Mesenchymal stem cell (in vitro differentiated cells and primary cell): Measurements from ENCODE around the gene SLC39A13.
A peak's percentile ranks its signal among the peaks of the same experiment; 100 is the strongest.

Source experiments
- DNase-seq: peaks from one replicate; pipeline ENCODE4 v3.0.0-alpha.2; 2013
- H2AFZ ChIP-seq: one replicate; pipeline ENCODE4 v1.6.1; 2013; ENCODE audit warnings: low read depth, mild to moderate bottlenecking, control low read depth, inconsistent platforms, low read length, moderate library complexity
- H2AK5ac ChIP-seq: 2 replicates; pipeline ENCODE4 v1.6.1; 2013; ENCODE audit warnings: low read length, moderate library complexity, mild to moderate bottlenecking, inconsistent platforms; ENCODE audit not compliant: severe bottlenecking
- H2BK120ac ChIP-seq: one replicate; pipeline ENCODE4 v1.6.1; 2013; ENCODE audit warnings: low read depth, mild to moderate bottlenecking, inconsistent platforms, low read length, moderate library complexity
- H2BK12ac ChIP-seq, 2 experiments: one replicate each; pipeline ENCODE4 v1.6.1; 2013; ENCODE audit warnings: inconsistent platforms in 2 of 2, low read length in 2 of 2, mild to moderate bottlenecking in 2 of 2, moderate library complexity in 2 of 2, control low read depth in 1 of 2
- H2BK15ac ChIP-seq: one replicate; pipeline ENCODE4 v1.6.1; 2013; ENCODE audit warnings: mild to moderate bottlenecking, low read depth, inconsistent platforms; ENCODE audit not compliant: poor library complexity, severe bottlenecking
- H2BK5ac ChIP-seq: 2 replicates; pipeline ENCODE4 v1.6.1; 2013; ENCODE audit warnings: low read depth, mild to moderate bottlenecking, low read length, control low read depth, inconsistent platforms; ENCODE audit not compliant: poor library complexity, severe bottlenecking
- H3K14ac ChIP-seq, 2 experiments: one replicate each; pipeline ENCODE4 v1.6.1; 2013; ENCODE audit warnings: inconsistent platforms in 2 of 2, low read length in 2 of 2, control low read depth in 1 of 2, mild to moderate bottlenecking in 1 of 2, moderate library complexity in 1 of 2
- H3K18ac ChIP-seq, 2 experiments: one replicate each; pipeline ENCODE4 v1.6.1; 2013; ENCODE audit warnings: inconsistent platforms in 2 of 2, low read length in 2 of 2, control low read depth in 1 of 2, low read depth in 1 of 2, mild to moderate bottlenecking in 1 of 2
- H3K23ac ChIP-seq, 2 experiments: one replicate each; pipeline ENCODE4 v1.6.1; 2013; ENCODE audit warnings: inconsistent platforms in 2 of 2, low read length in 2 of 2, mild to moderate bottlenecking in 2 of 2, moderate library complexity in 2 of 2, control low read depth in 1 of 2
- H3K27ac ChIP-seq: 2 replicates; pipeline ENCODE4 v1.5.1; 2013; ENCODE audit warnings: mild to moderate bottlenecking, moderate library complexity, low read length, control low read depth, inconsistent platforms; ENCODE audit not compliant: poor library complexity, severe bottlenecking
- H3K27me3 ChIP-seq, 2 experiments: 2 replicates each; pipeline versions ENCODE4 v1.6.1 to v1.7.0; 2013; ENCODE audit warnings: low read length in 2 of 2, mild to moderate bottlenecking in 2 of 2, moderate library complexity in 2 of 2, control low read depth in 1 of 2, inconsistent platforms in 1 of 2; ENCODE audit not compliant: control insufficient read depth in 1 of 2, insufficient read depth in 1 of 2
- H3K36me3 ChIP-seq, 2 experiments: 2 replicates each; pipeline versions ENCODE4 v1.6.1 to v1.7.0; 2013; ENCODE audit warnings: low read length in 2 of 2, control low read depth in 1 of 2, inconsistent platforms in 1 of 2, low read depth in 1 of 2, mild to moderate bottlenecking in 1 of 2; ENCODE audit not compliant: insufficient read depth in 2 of 2, control insufficient read depth in 1 of 2
- H3K4ac ChIP-seq, 2 experiments: one replicate each; pipeline ENCODE4 v1.6.1; 2013; ENCODE audit warnings: inconsistent platforms in 2 of 2, low read length in 2 of 2, mild to moderate bottlenecking in 2 of 2, moderate library complexity in 2 of 2, control low read depth in 1 of 2, low read depth in 1 of 2
- H3K4me1 ChIP-seq: 2 replicates; pipeline ENCODE4 v1.6.1; 2013; ENCODE audit warnings: low read depth, low read length, control low read depth; ENCODE audit not compliant: control insufficient read depth, insufficient read depth
- H3K4me2 ChIP-seq: 2 replicates; pipeline ENCODE4 v1.6.1; 2013; ENCODE audit warnings: low read length, mild to moderate bottlenecking, inconsistent platforms; ENCODE audit not compliant: poor library complexity, severe bottlenecking
- H3K4me3 ChIP-seq, 2 experiments: 2 replicates each; pipeline versions ENCODE4 v1.5.1 to v1.7.0; 2013; ENCODE audit warnings: low read length in 2 of 2, mild to moderate bottlenecking in 2 of 2, control low read depth in 1 of 2, low read depth in 1 of 2; ENCODE audit not compliant: insufficient read depth in 1 of 2
- H3K79me1 ChIP-seq: replicated peaks from 2 replicates; pipeline ENCODE4 v1.6.1; 2013; ENCODE audit warnings: mild to moderate bottlenecking, control low read depth, low read length, inconsistent platforms; ENCODE audit not compliant: poor library complexity, severe bottlenecking
- H3K9ac ChIP-seq: 2 replicates; pipeline ENCODE4 v1.7.0; 2013; ENCODE audit warnings: mild to moderate bottlenecking, low read length, moderate library complexity
- H3K9me3 ChIP-seq: 2 replicates; pipeline ENCODE4 v1.7.0; 2013; ENCODE audit warnings: mild to moderate bottlenecking, low read length; ENCODE audit not compliant: control insufficient read depth
- H4K8ac ChIP-seq: one replicate; pipeline ENCODE4 v1.6.1; 2013; ENCODE audit warnings: inconsistent platforms, mild to moderate bottlenecking, low read length, moderate library complexity
- H4K91ac ChIP-seq: one replicate; pipeline ENCODE4 v1.6.1; 2013; ENCODE audit warnings: mild to moderate bottlenecking, low read length, inconsistent platforms
- WGBS: methylation state at CpG from one replicate; pipeline ENCODE4 v1.1.7; 2013; ENCODE audit warnings: mixed read lengths; 5-methylcytosine and 5-hydroxymethylcytosine counted together

SLC39A13 gene

GRCh38 chr11:47434011-47434786, 25.8 kb downstream of the SLC39A13 start:
- Histone ChIP-seq H3K4me1 (peaks cover 4% of the 10 kb centered on the region), H3K27me3 (no peaks in the 10 kb centered on the region), H3K27ac (no peak overlapping the region), H3K4ac (no peak overlapping the region), H3K4me3 (no peak overlapping the region), H2BK5ac (no peak overlapping the region), H3K14ac (no peak overlapping the region), H4K91ac (no peak overlapping the region), H3K79me1 (no peaks in the 10 kb centered on the region), H3K23ac (no peak overlapping the region), H3K18ac (no peak overlapping the region), H2AFZ (no peak overlapping the region), H2BK120ac (no peak overlapping the region), H3K36me3 (peaks cover 0 to 7% of the 10 kb centered on the region in 2 experiments), H2BK12ac (no peak overlapping the region), H4K8ac (no peak overlapping the region), H2AK5ac (no peak overlapping the region), H3K9me3 (no peaks in the 10 kb centered on the region), H2BK15ac (no peak overlapping the region), H3K9ac (peak overlapping the region; percentile 60), H3K4me2 (no peak overlapping the region)
- DNase-seq = no peak
- WGBS = 97% methylated on average over 6 of the region's 7 CpGs

DNA sequence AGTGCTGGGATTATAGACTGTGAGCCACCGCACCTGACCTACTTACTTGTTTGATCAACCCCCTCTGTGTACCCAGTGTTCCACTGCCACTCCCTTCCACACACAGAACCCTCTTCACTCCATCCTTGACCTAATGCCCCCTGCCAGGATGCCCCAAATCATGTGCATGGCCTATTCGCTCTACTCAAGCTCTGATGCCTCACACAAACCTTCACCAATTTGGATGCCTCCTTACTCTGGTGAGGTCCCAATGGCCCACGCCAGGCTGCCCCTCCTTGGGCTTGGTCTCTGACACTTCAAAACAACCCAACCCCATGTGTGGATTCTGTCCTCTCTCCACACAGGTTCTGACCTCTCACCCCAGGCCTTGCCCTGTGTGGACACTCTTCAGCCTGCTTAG, 27.3 kb downstream of the SLC39A13 start:
- H2BK120ac ChIP-seq = no peak overlapping the region
- H3K27me3 ChIP-seq = no peaks in the 10 kb centered on the region
- H2BK15ac ChIP-seq = no peak overlapping the region
- H3K4me2 ChIP-seq = no peak overlapping the region
- no peak overlapping the region for H4K8ac ChIP-seq
- H2BK12ac ChIP-seq = no peak overlapping the region
- peaks cover 0 to 7% of the 10 kb centered on the region in 2 experiments for H3K36me3 ChIP-seq
- no peak overlapping the region for H3K14ac ChIP-seq
- WGBS = 94% methylated on average over 3 of the region's 3 CpGs
- H3K18ac ChIP-seq = no peak overlapping the region
- H3K23ac ChIP-seq = no peak overlapping the region
- no peak overlapping the region for H3K4me3 ChIP-seq
- no peak overlapping the region for H3K9ac ChIP-seq
- no peak overlapping the region for H2AFZ ChIP-seq
- no peak overlapping the region for H2AK5ac ChIP-seq
- H4K91ac ChIP-seq = no peak overlapping the region
- H3K4ac ChIP-seq = no peak overlapping the region
- H3K27ac ChIP-seq = no peak overlapping the region
- no peaks in the 10 kb centered on the region for H3K9me3 ChIP-seq
- no peak for DNase-seq
- H3K79me1 ChIP-seq = no peaks in the 10 kb centered on the region
- H2BK5ac ChIP-seq = no peak overlapping the region
- peaks cover 4% of the 10 kb centered on the region for H3K4me1 ChIP-seq

DNA sequence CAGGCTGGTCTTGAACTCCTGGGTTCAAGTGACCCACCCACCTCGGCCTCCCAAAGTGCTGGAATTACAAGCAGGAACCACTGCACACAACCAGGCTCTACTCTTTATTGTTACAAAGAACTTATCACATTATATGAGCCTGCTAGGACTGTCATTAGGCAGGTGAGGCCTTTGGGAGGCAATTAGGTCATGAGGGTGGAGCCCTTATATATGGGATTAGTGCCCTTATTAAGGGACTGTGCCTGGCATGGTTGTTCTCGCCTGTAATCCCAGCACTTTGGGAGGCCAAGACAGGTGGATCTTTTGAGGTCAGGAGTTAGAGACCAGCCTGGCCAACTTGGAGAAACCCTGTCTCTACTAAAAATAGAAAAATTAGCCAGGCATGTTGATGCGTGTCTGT, 28.3 kb downstream of the SLC39A13 start:
- no peak overlapping the region for H3K18ac ChIP-seq
- H3K4me3 ChIP-seq = no peak overlapping the region
- H2BK15ac ChIP-seq = no peak overlapping the region
- no peaks in the 10 kb centered on the region for H3K27me3 ChIP-seq
- no peak overlapping the region for H3K14ac ChIP-seq
- no peak overlapping the region for H3K9ac ChIP-seq
- H4K8ac ChIP-seq = no peak overlapping the region
- no peak overlapping the region for H3K23ac ChIP-seq
- H4K91ac ChIP-seq = no peak overlapping the region
- no peaks in the 10 kb centered on the region for H3K9me3 ChIP-seq
- H2AK5ac ChIP-seq = no peak overlapping the region
- 97% methylated on average over 3 of the region's 3 CpGs for WGBS
- no peak overlapping the region for H2AFZ ChIP-seq
- H3K27ac ChIP-seq = no peak overlapping the region
- no peak overlapping the region for H2BK12ac ChIP-seq
- H3K4me1 ChIP-seq = peaks cover 4% of the 10 kb centered on the region
- H3K36me3 ChIP-seq = peaks cover 0 to 16% of the 10 kb centered on the region in 2 experiments
- no peak overlapping the region for H2BK5ac ChIP-seq
- no peak overlapping the region for H3K4ac ChIP-seq
- no peak overlapping the region for H2BK120ac ChIP-seq
- no peaks in the 10 kb centered on the region for H3K79me1 ChIP-seq
- DNase-seq = no peak
- no peak overlapping the region for H3K4me2 ChIP-seq

GRCh38 chr11:47437218-47437745, 28.9 kb downstream of the SLC39A13 start:
- no peak overlapping the region for H4K91ac ChIP-seq
- WGBS = 79% methylated on average over 8 of the region's 11 CpGs
- no peak for DNase-seq
- no peak overlapping the region for H3K18ac ChIP-seq
- no peak overlapping the region for H2BK120ac ChIP-seq
- H3K4me3 ChIP-seq = no peak overlapping the region
- no peak overlapping the region for H2AK5ac ChIP-seq
- H3K27ac ChIP-seq = no peak overlapping the region
- H3K9ac ChIP-seq = no peak overlapping the region
- peaks cover 4% of the 10 kb centered on the region for H3K4me1 ChIP-seq
- H2BK15ac ChIP-seq = no peak overlapping the region
- no peak overlapping the region for H4K8ac ChIP-seq
- H3K4ac ChIP-seq = no peak overlapping the region
- H2AFZ ChIP-seq = no peak overlapping the region
- H2BK12ac ChIP-seq = no peak overlapping the region
- peaks cover 0 to 21% of the 10 kb centered on the region in 2 experiments for H3K36me3 ChIP-seq
- no peaks in the 10 kb centered on the region for H3K9me3 ChIP-seq
- no peak overlapping the region for H3K14ac ChIP-seq
- H3K79me1 ChIP-seq = no peaks in the 10 kb centered on the region
- no peak overlapping the region for H3K4me2 ChIP-seq
- no peak overlapping the region for H3K23ac ChIP-seq
- no peaks in the 10 kb centered on the region for H3K27me3 ChIP-seq
- no peak overlapping the region for H2BK5ac ChIP-seq
